ENCODE data around the gene TMEM132D.

- TF ChIP-seq GATA3 (IDR thresholded peaks at IDR 0.05; ENCODE audit: low read depth, low read length) (no peak), GATA2 (IDR thresholded peaks at IDR 0.05; ENCODE audit: low read depth, low read length) (no peak)
Observed at GRCh38 chr12:129544716-129545115, 359.1 kb downstream of the TMEM132D start.
